Chondrocyte (in vitro differentiated cells): ENCODE measurements around the gene UBE2Q2. TPM values are rescaled to one million over a fixed set of nuclear protein-coding genes. Genes with fewer than 3 reads are reported as not detected.
A peak's percentile ranks its signal among the peaks of the same experiment; 100 is the strongest.

Experiments used
- DNase-seq: peaks from one replicate; pipeline ENCODE4 v3.0.0; 2021; ENCODE audit warnings: mixed read lengths, low spot score
- H3K27ac Mint-ChIP-seq: one replicate; pipeline ENCODE4 v1.8.0; 2021; ENCODE audit warnings: mild to moderate bottlenecking, moderate library complexity, mixed read lengths; ENCODE audit not compliant: unreplicated experiment
- H3K27me3 Mint-ChIP-seq: 2 replicates; pipeline ENCODE4 v1.8.0; 2021; ENCODE audit warnings: low read depth, mixed read lengths
- H3K36me3 Mint-ChIP-seq: 2 replicates; pipeline ENCODE4 v1.8.0; 2021; ENCODE audit warnings: low read depth, mixed read lengths
- H3K4me1 Mint-ChIP-seq: 2 replicates; pipeline ENCODE4 v1.8.0; 2021; ENCODE audit warnings: low read depth, mild to moderate bottlenecking, mixed read lengths
- H3K4me3 Mint-ChIP-seq: one replicate; pipeline ENCODE4 v1.8.0; 2021; ENCODE audit warnings: mild to moderate bottlenecking, moderate library complexity, mixed read lengths; ENCODE audit not compliant: unreplicated experiment
- H3K9me3 Mint-ChIP-seq: 2 replicates; pipeline ENCODE4 v1.8.0; 2021; ENCODE audit warnings: low read depth, mixed read lengths
- CTCF ChIP-seq: fragments of 200-600 bp; sonication (generic); IDR thresholded peaks from 2 replicates; pipeline ENCODE4 v1.5.0; 2021; ENCODE audit warnings: antibody characterized with exemption, mild to moderate bottlenecking, moderate library complexity
- total RNA-seq: library from RNA; stranded (reverse); gene quantifications from 3 replicates; pipeline ENCODE4 v1.2.1, GENCODE V29; 2021

UBE2Q2 gene
- total RNA-seq, 1 donor from 2014 or later: 62.1 TPM

DNA sequence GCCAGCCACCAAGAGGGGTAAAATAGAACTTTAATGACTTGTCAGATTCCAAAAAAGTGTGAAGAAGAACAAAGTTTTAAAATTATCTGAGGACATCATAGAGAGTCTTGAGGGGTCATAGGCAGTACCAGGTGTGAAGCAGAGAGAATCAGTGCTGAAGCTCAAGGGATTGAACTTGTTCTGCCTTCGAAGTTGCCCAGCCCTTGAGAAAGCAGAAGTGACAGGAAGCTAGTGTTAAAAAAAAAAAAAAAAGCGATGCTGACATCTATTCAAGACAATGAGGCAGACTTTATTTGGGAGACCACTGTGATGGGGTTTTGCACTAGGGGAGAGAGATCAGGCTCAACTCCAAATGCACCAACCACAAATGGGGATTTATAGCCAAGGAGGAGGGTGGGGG lies 82.2 kb downstream of the UBE2Q2 start:
- TF ChIP-seq CTCF: no peak
- no peak for DNase-seq
- peaks cover 21% of the 10 kb centered on the region for H3K4me1 Mint-ChIP-seq
- H3K27me3 Mint-ChIP-seq: no peaks in the 10 kb centered on the region
- no peak overlapping the region for H3K4me3 Mint-ChIP-seq
- H3K27ac Mint-ChIP-seq: no peak overlapping the region
- H3K9me3 Mint-ChIP-seq: no peaks in the 10 kb centered on the region
- H3K36me3 Mint-ChIP-seq: peaks cover 14% of the 10 kb centered on the region

GRCh38 chr15:75926931-75927330 lies 83.7 kb downstream of the UBE2Q2 start:
- Mint-ChIP-seq H3K4me1 (peaks cover 19% of the 10 kb centered on the region), H3K4me3 (no peak overlapping the region), H3K27ac (no peak overlapping the region), H3K27me3 (no peaks in the 10 kb centered on the region), H3K36me3 (peaks cover 21% of the 10 kb centered on the region), H3K9me3 (no peaks in the 10 kb centered on the region)
- TF ChIP-seq CTCF: no peak
- DNase-seq: no peak

DNA sequence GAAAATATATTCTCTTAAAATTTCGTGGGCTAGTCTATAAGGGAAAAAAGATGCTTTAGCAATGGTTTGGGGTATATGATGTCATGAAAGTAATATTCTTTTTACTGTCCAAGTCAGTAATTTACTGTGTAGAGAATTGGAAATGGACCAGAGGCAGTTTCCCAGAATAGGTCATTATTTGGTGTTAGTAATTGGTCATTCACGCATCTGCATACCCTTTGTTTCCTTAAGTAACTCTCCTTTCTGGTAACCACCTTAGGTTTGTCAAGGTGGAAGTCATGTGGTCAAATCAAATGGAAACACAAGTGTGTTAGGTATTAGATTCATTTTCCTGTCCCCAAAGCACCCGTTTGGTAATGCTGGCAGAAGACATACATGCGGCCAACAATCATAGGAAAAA lies 84.4 kb downstream of the UBE2Q2 start:
- Mint-ChIP-seq H3K27ac (no peak overlapping the region), H3K9me3 (no peaks in the 10 kb centered on the region), H3K4me1 (peaks cover 12% of the 10 kb centered on the region), H3K36me3 (peaks cover 23% of the 10 kb centered on the region), H3K27me3 (no peaks in the 10 kb centered on the region), H3K4me3 (no peak overlapping the region)
- DNase-seq: no peak
- no peak for TF ChIP-seq CTCF

DNA sequence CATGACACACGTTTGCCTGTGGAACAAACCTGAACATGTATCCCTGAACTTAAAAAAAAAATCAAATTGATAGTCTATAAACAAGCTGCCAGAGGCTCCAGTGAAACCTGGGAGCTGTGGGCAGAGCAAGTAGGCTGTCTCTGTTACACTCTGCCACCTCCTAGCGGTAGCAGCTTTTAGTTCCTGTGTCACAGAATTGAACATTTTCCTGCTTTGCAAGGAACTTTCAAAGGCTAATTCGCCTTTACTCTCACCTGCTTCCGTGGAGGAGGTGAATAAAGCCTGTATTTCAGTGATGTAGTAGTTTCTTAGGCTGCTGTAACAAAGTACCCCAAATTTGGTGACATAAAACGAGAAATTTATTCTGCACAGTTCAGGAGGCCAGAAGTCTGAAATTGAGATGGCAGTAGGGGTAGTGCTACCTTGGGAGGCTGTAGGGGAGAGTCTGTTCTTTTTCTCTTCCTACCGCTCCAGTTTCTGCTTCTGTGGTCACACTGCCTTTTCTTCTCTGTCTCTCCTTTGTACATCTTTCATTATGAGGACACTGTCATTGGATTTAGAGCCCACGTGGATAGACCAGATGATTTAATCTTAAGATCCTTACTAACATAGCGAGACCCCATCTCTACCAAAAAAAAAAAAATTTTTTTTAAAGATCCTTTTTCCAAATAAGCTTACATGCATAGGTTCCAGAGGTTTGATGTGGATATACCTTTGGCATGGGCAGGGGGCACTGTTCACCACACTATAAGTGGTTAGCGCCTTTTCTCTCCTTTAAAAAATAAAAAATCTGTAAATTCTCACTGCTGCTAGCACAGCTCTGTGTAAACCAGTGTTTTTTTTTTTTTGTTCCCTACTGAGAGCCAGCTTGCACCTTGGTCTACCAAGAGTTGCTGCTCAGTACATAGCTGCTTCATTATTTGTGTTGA lies 85.7 kb downstream of the UBE2Q2 start:
- H3K27me3 Mint-ChIP-seq: no peaks in the 10 kb centered on the region
- H3K9me3 Mint-ChIP-seq: no peaks in the 10 kb centered on the region
- H3K4me3 Mint-ChIP-seq: no peak overlapping the region
- TF ChIP-seq CTCF: peak; percentile 63
- no peak for DNase-seq
- no peak overlapping the region for H3K27ac Mint-ChIP-seq
- peaks cover 8% of the 10 kb centered on the region for H3K4me1 Mint-ChIP-seq
- peaks cover 24% of the 10 kb centered on the region for H3K36me3 Mint-ChIP-seq

GRCh38 chr15:75929799-75930565 lies 86.7 kb downstream of the UBE2Q2 start:
- no peak for DNase-seq
- TF ChIP-seq CTCF: no peak
- H3K36me3 Mint-ChIP-seq: peaks cover 27% of the 10 kb centered on the region
- H3K4me1 Mint-ChIP-seq: peaks cover 8% of the 10 kb centered on the region
- no peaks in the 10 kb centered on the region for H3K27me3 Mint-ChIP-seq
- no peak overlapping the region for H3K27ac Mint-ChIP-seq
- no peak overlapping the region for H3K4me3 Mint-ChIP-seq
- no peaks in the 10 kb centered on the region for H3K9me3 Mint-ChIP-seq
